Thoracic aorta (tissue), 2 donors: ENCODE measurements around the gene PIP5K1C. TPM values are rescaled to one million over a fixed set of nuclear protein-coding genes. Genes with fewer than 3 reads are reported as not detected.
"Not testable (repeated sequence)": the region's sequence is repeated elsewhere in the genome, so short reads cannot be mapped to it uniquely, and the experiment has no call there.

Source experiments
- ATAC-seq: fragments of 150-250 bp; one replicate; pipeline ENCODE4 v1.8.0; 2017; ENCODE audit warnings: low read depth; ENCODE audit not compliant: insufficient number of reproducible peaks, low FRiP score
- DNase-seq: peaks from one replicate; pipeline ENCODE4 v3.0.0-alpha.2; 2020; ENCODE audit warnings: low spot score
- H3K27ac ChIP-seq, 2 donors: fragments of 200-600 bp; sonication (generic); 1 replicate in 1 of 2; 2 replicates in 1 of 2; pipeline ENCODE4 v1.5.1; 2016; ENCODE audit warnings: mild to moderate bottlenecking in 2 of 2, moderate library complexity in 2 of 2
- H3K27me3 ChIP-seq: fragments of 200-600 bp; sonication (generic); replicated peaks from 2 replicates; pipeline ENCODE4 v1.6.0; 2016; ENCODE audit warnings: mild to moderate bottlenecking; ENCODE audit not compliant: insufficient read depth
- H3K36me3 ChIP-seq: fragments of 200-600 bp; sonication (generic); one replicate; pipeline ENCODE4 v1.5.1; 2016
- H3K4me1 ChIP-seq, 2 donors: fragments of 200-600 bp; sonication (generic); 1 replicate in 1 of 2; 2 replicates in 1 of 2; pipeline versions ENCODE4 v1.5.1 to v1.6.0; 2016; ENCODE audit warnings: low read depth in 2 of 2, mild to moderate bottlenecking in 1 of 2; ENCODE audit not compliant: control insufficient read depth in 1 of 2
- H3K4me3 ChIP-seq: fragments of 200-600 bp; sonication (generic); 2 replicates; pipeline ENCODE4 v1.5.1; 2016; ENCODE audit warnings: mild to moderate bottlenecking
- H3K9me3 ChIP-seq: fragments of 200-600 bp; sonication (generic); 2 replicates; pipeline ENCODE4 v1.5.1; 2016
- total RNA-seq, 2 donors: library from RNA; depleted of rRNA; stranded (reverse); fragments of >200 nt; gene quantifications; one replicate each; pipeline versions ENCODE4 v1.1.0 to v1.2.3, GENCODE V29; 2016
- TF ChIP-seq, protein P1 (sequence below): fragments of 200-600 bp; sonication (generic); IDR thresholded peaks from one replicate; pipeline ENCODE4 v1.5.1; 2019; ENCODE audit warnings: antibody characterized with exemption

Gene PIP5K1C
- total RNA-seq, 2 donors from 2014 or later, result 82.6 to 84.5 TPM

DNA sequence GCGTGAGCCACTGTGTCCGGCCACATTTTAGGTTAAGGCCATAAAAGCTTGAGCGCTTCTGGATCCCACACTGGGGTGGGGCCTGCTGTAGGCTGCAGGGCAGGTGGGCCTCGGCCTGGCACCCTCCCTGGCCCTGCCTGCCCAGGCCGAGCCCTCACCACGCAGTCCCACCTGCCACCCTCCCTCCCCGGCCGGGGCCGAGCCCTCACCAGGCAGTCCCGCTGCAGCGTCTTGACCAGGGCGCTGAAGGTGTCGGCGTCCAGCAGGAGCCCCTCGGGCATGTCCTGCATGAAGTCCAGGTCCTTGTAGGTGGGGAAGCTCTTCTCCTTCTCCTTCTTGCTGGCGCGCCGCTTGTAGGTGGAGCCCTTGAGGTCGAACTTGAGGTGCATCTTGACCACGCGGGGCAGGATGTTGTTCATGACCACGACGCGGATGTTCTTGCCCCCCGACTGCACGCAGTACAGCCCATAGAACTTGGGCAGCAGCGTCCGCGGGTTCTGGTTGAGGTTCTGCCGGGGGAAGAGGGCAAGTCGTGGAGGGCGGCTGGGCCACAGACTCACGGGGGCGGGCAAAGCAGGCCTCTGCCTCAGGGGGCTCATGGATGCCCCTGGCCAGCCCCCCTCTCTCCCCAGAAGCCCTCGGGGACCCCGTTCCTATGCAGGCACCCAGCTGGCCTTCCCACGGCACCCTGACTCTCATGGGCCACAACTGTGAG lies 47.0 kb downstream of the PIP5K1C start:
- no peaks in the 10 kb centered on the region for H3K9me3 ChIP-seq
- DNase-seq, result no peak
- H3K27ac ChIP-seq, result no peak overlapping the region
- H3K4me3 ChIP-seq, result no peak overlapping the region
- H3K4me1 ChIP-seq, result peaks cover 0 to 7% of the 10 kb centered on the region in 2 donors
- peaks cover 59% of the 10 kb centered on the region for H3K36me3 ChIP-seq
- H3K27me3 ChIP-seq, result no peaks in the 10 kb centered on the region
- TF ChIP-seq, protein P1, sequence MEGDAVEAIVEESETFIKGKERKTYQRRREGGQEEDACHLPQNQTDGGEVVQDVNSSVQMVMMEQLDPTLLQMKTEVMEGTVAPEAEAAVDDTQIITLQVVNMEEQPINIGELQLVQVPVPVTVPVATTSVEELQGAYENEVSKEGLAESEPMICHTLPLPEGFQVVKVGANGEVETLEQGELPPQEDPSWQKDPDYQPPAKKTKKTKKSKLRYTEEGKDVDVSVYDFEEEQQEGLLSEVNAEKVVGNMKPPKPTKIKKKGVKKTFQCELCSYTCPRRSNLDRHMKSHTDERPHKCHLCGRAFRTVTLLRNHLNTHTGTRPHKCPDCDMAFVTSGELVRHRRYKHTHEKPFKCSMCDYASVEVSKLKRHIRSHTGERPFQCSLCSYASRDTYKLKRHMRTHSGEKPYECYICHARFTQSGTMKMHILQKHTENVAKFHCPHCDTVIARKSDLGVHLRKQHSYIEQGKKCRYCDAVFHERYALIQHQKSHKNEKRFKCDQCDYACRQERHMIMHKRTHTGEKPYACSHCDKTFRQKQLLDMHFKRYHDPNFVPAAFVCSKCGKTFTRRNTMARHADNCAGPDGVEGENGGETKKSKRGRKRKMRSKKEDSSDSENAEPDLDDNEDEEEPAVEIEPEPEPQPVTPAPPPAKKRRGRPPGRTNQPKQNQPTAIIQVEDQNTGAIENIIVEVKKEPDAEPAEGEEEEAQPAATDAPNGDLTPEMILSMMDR, result no peak
- no peak for ATAC-seq

DNA sequence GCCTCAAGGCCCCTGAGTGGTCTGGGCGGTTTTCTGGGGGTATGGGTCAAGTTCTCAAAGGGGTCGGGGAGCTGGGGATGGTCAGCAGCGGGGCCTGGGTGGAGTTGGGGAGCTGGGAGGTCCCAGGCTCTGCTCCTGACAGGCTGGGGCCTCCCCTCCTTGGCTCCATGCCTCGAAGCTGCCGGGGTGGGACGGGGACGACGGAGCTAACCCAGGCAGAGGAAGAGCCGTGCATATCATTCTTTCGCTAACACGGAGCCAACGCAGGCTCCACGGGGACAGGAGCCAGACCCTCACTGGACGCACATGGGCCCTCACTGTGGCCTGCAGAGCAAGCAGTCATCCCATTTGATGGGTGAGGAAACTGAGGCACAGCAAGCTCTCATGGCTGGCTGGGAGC lies 47.8 kb downstream of the PIP5K1C start:
- H3K4me1 ChIP-seq, result no peaks in the 10 kb centered on the region
- H3K36me3 ChIP-seq, result peaks cover 68% of the 10 kb centered on the region
- H3K9me3 ChIP-seq, result no peaks in the 10 kb centered on the region
- no peaks in the 10 kb centered on the region for H3K27me3 ChIP-seq
- TF ChIP-seq, protein P1, result no peak
- no peak for ATAC-seq
- no peak for DNase-seq
- H3K4me3 ChIP-seq, result no peak overlapping the region
- H3K27ac ChIP-seq, result no peak overlapping the region

DNA sequence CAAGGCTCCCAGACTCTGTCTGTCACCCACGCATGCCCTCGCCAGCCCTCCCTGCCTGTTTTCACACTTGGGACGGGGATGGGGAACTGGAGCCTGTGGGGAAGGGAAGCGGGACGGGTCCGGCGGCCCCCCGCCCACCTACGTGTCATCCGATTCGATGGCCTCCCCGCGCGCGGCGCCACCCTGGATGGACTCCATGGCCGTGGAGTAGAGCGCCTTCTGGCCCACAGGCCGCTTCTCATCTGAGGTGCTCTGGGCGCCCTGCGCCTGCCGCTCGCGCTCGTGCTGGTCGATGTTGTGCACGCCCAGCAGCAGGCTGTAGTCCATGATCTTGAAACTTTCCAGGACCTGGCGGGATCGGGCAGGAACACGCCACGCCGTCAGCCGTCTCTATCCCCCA lies 48.6 kb downstream of the PIP5K1C start:
- DNase-seq (no peak), ATAC-seq (no peak)
- H3K9me3 ChIP-seq, result no peaks in the 10 kb centered on the region
- no peaks in the 10 kb centered on the region for H3K27me3 ChIP-seq
- H3K36me3 ChIP-seq, result peaks cover 65% of the 10 kb centered on the region
- no peaks in the 10 kb centered on the region for H3K4me1 ChIP-seq
- H3K27ac ChIP-seq, result no peak overlapping the region
- H3K4me3 ChIP-seq, result no peak overlapping the region
- TF ChIP-seq, protein P1, result no peak

DNA sequence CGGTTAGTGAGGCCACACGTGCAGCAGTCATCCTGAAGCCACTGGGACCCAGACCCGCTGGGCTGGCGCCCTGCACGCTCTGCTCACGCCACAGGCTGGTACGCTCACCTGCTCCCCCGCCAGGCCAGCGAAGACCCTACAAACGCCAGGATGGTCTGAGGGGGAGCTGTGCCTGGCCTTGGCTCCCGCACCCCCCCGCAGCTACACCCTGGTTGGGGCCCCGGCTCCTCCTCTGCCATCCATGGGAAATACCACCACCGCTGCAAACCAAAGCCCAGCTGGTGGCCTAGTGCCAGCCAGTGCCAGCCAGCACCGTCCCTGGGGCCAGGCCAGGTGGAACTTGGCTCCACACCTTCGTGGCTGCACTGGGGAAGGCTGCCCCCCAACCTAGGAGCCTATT lies 50.4 kb downstream of the PIP5K1C start:
- Histone ChIP-seq H3K9me3 (no peaks in the 10 kb centered on the region), H3K4me3 (no peak overlapping the region), H3K36me3 (peaks cover 64% of the 10 kb centered on the region), H3K4me1 (no peaks in the 10 kb centered on the region), H3K27ac (no peak overlapping the region), H3K27me3 (no peaks in the 10 kb centered on the region)
- ATAC-seq (no peak), DNase-seq (no peak)
- TF ChIP-seq, protein P1, result no peak

DNA sequence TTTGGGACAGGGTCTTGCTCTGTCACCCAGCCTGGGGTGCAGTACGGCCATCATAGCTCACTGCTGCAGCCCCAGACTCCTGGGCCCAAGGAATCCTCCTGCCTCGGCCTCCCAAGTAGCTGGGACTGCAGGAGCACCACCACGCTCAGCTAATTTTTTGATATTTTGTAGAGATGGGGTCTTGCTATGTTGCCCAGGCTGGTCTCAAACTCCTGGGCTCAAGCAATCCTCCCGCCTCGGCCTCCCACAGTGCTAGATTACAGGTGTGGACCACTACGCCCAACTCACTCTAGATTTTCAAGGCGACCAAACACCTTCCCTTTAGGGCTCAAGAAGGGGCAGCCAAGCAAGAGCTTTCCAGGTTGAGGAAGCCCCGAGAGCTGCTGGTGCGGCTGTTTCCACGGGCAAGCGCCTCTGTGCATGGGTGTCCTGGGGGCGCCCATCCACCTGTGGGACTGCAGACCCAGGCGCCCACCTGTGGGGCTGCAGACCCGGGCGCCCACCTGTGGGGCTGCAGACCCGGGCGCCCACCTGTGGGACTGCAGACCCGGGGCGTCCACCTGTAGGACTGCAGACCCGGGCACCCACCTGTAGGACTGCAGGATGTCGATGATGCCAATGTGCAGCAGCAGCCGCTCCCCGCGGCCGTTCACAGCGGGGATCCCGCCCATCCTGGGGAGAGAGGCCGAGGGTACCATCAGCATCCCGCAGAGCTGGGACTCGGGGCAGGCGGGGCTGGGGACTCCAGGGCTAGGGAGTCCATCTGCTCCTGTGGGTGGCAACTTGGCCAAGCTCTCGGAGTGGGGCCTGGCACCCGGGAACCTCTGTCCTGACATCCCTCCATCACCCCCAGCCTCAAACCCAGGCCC lies 52.0 kb downstream of the PIP5K1C start:
- Histone ChIP-seq H3K27ac (no peak overlapping the region), H3K36me3 (peaks cover 57% of the 10 kb centered on the region), H3K27me3 (no peaks in the 10 kb centered on the region), H3K4me3 (no peak overlapping the region), H3K4me1 (no peaks in the 10 kb centered on the region), H3K9me3 (no peaks in the 10 kb centered on the region)
- DNase-seq, result no peak
- TF ChIP-seq, protein P1, result no peak
- no peak for ATAC-seq

DNA sequence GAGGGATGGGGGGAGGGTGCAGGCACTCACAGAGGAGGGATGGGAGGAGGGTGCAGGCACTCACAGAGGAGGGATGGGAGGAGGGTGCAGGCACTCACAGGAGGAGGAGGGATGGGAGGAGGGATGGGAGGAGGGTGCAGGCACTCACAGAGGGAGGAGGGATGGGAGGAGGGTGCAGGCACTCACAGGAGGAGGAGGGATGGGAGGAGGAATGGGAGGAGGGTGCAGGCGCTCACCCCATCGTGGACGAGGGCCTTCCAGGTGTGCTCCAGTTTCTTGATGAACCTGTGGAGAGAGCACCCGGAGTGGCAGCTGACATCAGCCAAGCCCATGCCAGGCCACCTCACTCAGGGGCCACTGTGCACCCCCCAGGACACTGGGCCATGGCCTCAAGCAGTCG lies 53.2 kb downstream of the PIP5K1C start:
- H3K27ac ChIP-seq, H3K9me3 ChIP-seq, H3K4me3 ChIP-seq, DNase-seq, ATAC-seq, H3K27me3 ChIP-seq, H3K4me1 ChIP-seq: not testable (repeated sequence)
- peaks cover 51% of the 10 kb centered on the region for H3K36me3 ChIP-seq
